ENCODE data around the gene SLC6A1.

Gene SLC6A1

GRCh38 chr3:11050666-11051323 lies 58.2 kb downstream of the SLC6A1 start:
- DNase-seq (ENCODE audit: low spot score): no peak
- POLR2A ChIA-PET (ENCODE audit: low non-redundant PET): no interaction called here
- H3K27ac ChIP-seq: no peak overlapping the region
- CTCF ChIA-PET: interaction anchor here (2.2 kb wide), 1 partner anchor 9 kb away, joined by 13 read pairs; no protein-coding TSS in a partner anchor
- TF ChIP-seq, protein P1, sequence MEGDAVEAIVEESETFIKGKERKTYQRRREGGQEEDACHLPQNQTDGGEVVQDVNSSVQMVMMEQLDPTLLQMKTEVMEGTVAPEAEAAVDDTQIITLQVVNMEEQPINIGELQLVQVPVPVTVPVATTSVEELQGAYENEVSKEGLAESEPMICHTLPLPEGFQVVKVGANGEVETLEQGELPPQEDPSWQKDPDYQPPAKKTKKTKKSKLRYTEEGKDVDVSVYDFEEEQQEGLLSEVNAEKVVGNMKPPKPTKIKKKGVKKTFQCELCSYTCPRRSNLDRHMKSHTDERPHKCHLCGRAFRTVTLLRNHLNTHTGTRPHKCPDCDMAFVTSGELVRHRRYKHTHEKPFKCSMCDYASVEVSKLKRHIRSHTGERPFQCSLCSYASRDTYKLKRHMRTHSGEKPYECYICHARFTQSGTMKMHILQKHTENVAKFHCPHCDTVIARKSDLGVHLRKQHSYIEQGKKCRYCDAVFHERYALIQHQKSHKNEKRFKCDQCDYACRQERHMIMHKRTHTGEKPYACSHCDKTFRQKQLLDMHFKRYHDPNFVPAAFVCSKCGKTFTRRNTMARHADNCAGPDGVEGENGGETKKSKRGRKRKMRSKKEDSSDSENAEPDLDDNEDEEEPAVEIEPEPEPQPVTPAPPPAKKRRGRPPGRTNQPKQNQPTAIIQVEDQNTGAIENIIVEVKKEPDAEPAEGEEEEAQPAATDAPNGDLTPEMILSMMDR (conservative IDR thresholded peaks at IDR 0.05; ENCODE audit: low read depth): no peak

- TF ChIP-seq, protein P1 (conservative IDR thresholded peaks at IDR 0.05; ENCODE audit: low read depth): no peak
- DNase-seq (ENCODE audit: low spot score): peak; percentile 38
- H3K27ac ChIP-seq: no peak overlapping the region
- ChIA-PET CTCF (no interaction called here), POLR2A (ENCODE audit: low non-redundant PET) (no interaction called here)
Observed at GRCh38 chr3:11053926-11054503, 61.5 kb downstream of the SLC6A1 start.

GRCh38 chr3:11054739-11055438 lies 62.3 kb downstream of the SLC6A1 start:
- H3K27ac ChIP-seq: no peak overlapping the region
- no peak for DNase-seq (ENCODE audit: low spot score)
- POLR2A ChIA-PET (ENCODE audit: low non-redundant PET): no interaction called here
- TF ChIP-seq, protein P1 (conservative IDR thresholded peaks at IDR 0.05; ENCODE audit: low read depth): no peak
- CTCF ChIA-PET: interaction anchor here (0.6 kb wide), 1 partner anchor 81 kb away, joined by 4 read pairs; no protein-coding TSS in a partner anchor

- ChIA-PET CTCF (no interaction called here), POLR2A (ENCODE audit: low non-redundant PET) (no interaction called here)
- no peak for DNase-seq (ENCODE audit: low spot score)
- TF ChIP-seq, protein P1 (conservative IDR thresholded peaks at IDR 0.05; ENCODE audit: low read depth): no peak
- H3K27ac ChIP-seq: no peak overlapping the region
Observed at GRCh38 chr3:11055496-11055895, 62.9 kb downstream of the SLC6A1 start.

- no peak for DNase-seq (ENCODE audit: low spot score)
- ChIA-PET CTCF (no interaction called here), POLR2A (ENCODE audit: low non-redundant PET) (no interaction called here)
- TF ChIP-seq, protein P1 (conservative IDR thresholded peaks at IDR 0.05; ENCODE audit: low read depth): no peak
- H3K27ac ChIP-seq: no peak overlapping the region
Observed at GRCh38 chr3:11056531-11057050, 64.0 kb downstream of the SLC6A1 start.

DNA sequence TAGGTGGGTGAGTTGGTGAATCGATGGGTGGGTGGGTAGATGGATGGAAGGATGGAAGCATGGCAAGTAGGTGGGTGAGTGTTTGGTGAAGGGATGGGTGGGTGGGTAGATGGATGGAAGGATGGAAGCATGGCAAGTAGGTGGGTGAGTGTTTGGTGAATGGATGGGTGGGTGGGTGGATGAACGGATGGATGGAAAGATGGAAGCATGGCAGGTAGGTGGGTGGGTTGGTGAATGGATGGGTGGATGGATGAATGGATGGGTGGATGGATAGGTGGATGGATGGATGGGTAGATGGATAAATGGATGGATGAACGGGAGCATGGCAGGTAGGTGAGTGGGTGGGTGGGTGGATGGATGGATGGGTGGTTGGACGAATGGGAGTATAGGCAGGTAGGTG lies 65.1 kb downstream of the SLC6A1 start:
- TF ChIP-seq, protein P1 (conservative IDR thresholded peaks at IDR 0.05; ENCODE audit: low read depth): no peak
- ChIA-PET CTCF (no interaction called here), POLR2A (ENCODE audit: low non-redundant PET) (no interaction called here)
- H3K27ac ChIP-seq: no peak overlapping the region
- no peak for DNase-seq (ENCODE audit: low spot score)

Data from RWPE1 (cell line).